Effector memory CD8-positive, alpha-beta T cell (primary cell): ENCODE measurements around the gene TMEM184C.

Source experiments
- ATAC-seq: fragments of 150-1000 bp; cut with Tn5 transposase; replicated peaks from 2 replicates; pipeline ENCODE4 v1.10.0; 2021; ENCODE audit warnings: mild to moderate bottlenecking, moderate library complexity
- DNase-seq, 3 experiments: peaks; one replicate each; pipeline ENCODE4 v3.0.0; 2021
- H3K27ac Mint-ChIP-seq, 2 donors: one replicate each; pipeline ENCODE4 v1.8.0; 2022; ENCODE audit warnings: mild to moderate bottlenecking in 2 of 2, mixed read lengths in 2 of 2, moderate library complexity in 2 of 2
- H3K27me3 Mint-ChIP-seq, 2 donors: one replicate each; pipeline ENCODE4 v1.8.0; 2022; ENCODE audit warnings: mixed read lengths in 2 of 2
- H3K36me3 Mint-ChIP-seq: one replicate; pipeline ENCODE4 v1.8.0; 2022; ENCODE audit warnings: mild to moderate bottlenecking, moderate library complexity, mixed read lengths; ENCODE audit not compliant: insufficient read depth
- H3K4me1 Mint-ChIP-seq, 2 donors: one replicate each; pipeline ENCODE4 v1.8.0; 2022; ENCODE audit warnings: low read depth in 2 of 2, mixed read lengths in 2 of 2
- H3K4me3 Mint-ChIP-seq, 2 donors: one replicate each; pipeline ENCODE4 v1.8.0; 2022; ENCODE audit warnings: mild to moderate bottlenecking in 2 of 2, mixed read lengths in 2 of 2, moderate library complexity in 2 of 2
- H3K9me3 Mint-ChIP-seq, 2 donors: one replicate each; pipeline ENCODE4 v1.8.0; 2022; ENCODE audit warnings: mixed read lengths in 2 of 2

TMEM184C gene

GRCh38 chr4:147683717-147684700 lies 66.8 kb downstream of the TMEM184C start, which contains the start of gene PRMT9:
TSS of gene PRMT9 (minus strand) at chr4:147684163. CDS start at chr4:147683987, 176 bp downstream.
- no peaks in the 10 kb centered on the region for H3K9me3 Mint-ChIP-seq
- peak; percentile 95 for ATAC-seq
- H3K27me3 Mint-ChIP-seq, result peaks cover 0 to 8% of the 10 kb centered on the region in 2 donors
- H3K36me3 Mint-ChIP-seq, result peaks cover 29% of the 10 kb centered on the region
- DNase-seq, result peak; percentile 79 to 84 (median 84)
- peaks cover 26 to 27% of the 10 kb centered on the region in 2 donors for H3K4me1 Mint-ChIP-seq
- peak within 1 kb of the TSS; percentile 89 to 97 for H3K4me3 Mint-ChIP-seq
- H3K27ac Mint-ChIP-seq, result peak within 1 kb of the TSS; percentile 98 to 99

GRCh38 chr4:147689067-147689466 lies 71.9 kb downstream of the TMEM184C start:
- Mint-ChIP-seq H3K9me3 (no peaks in the 10 kb centered on the region), H3K27me3 (peaks cover 27 to 33% of the 10 kb centered on the region in 2 donors), H3K36me3 (peaks cover 16% of the 10 kb centered on the region), H3K4me1 (peaks cover 8 to 10% of the 10 kb centered on the region in 2 donors), H3K27ac (peak overlapping the region in 1 of 2 donors; percentile 89), H3K4me3 (peak overlapping the region in 1 of 2 donors; percentile 58)
- ATAC-seq (peak; percentile 23), DNase-seq (no peak)

GRCh38 chr4:147691820-147692219 lies 74.6 kb downstream of the TMEM184C start:
- ATAC-seq (no peak), DNase-seq (no peak)
- H3K4me1 Mint-ChIP-seq, result peaks cover 4 to 5% of the 10 kb centered on the region in 2 donors
- H3K4me3 Mint-ChIP-seq, result no peak overlapping the region
- no peaks in the 10 kb centered on the region for H3K9me3 Mint-ChIP-seq
- peaks cover 34 to 39% of the 10 kb centered on the region in 2 donors for H3K27me3 Mint-ChIP-seq
- H3K27ac Mint-ChIP-seq, result no peak overlapping the region
- H3K36me3 Mint-ChIP-seq, result peaks cover 12% of the 10 kb centered on the region

GRCh38 chr4:147693218-147693617 lies 76.0 kb downstream of the TMEM184C start:
- H3K4me3 Mint-ChIP-seq, result no peak overlapping the region
- ATAC-seq, result no peak
- peaks cover 34 to 50% of the 10 kb centered on the region in 2 donors for H3K27me3 Mint-ChIP-seq
- no peaks in the 10 kb centered on the region for H3K9me3 Mint-ChIP-seq
- no peak for DNase-seq
- H3K4me1 Mint-ChIP-seq, result peaks cover 4 to 5% of the 10 kb centered on the region in 2 donors
- peaks cover 11% of the 10 kb centered on the region for H3K36me3 Mint-ChIP-seq
- no peak overlapping the region for H3K27ac Mint-ChIP-seq

- no peaks in the 10 kb centered on the region for H3K4me1 Mint-ChIP-seq
- DNase-seq, result no peak
- H3K9me3 Mint-ChIP-seq, result no peaks in the 10 kb centered on the region
- H3K4me3 Mint-ChIP-seq, result no peak overlapping the region
- no peak overlapping the region for H3K27ac Mint-ChIP-seq
- ATAC-seq, result no peak
- peaks cover 27 to 44% of the 10 kb centered on the region in 2 donors for H3K27me3 Mint-ChIP-seq
- H3K36me3 Mint-ChIP-seq, result peaks cover 3% of the 10 kb centered on the region
Measured at GRCh38 chr4:147696866-147697265, 79.7 kb downstream of the TMEM184C start.

- Mint-ChIP-seq H3K27ac (no peak overlapping the region), H3K36me3 (peaks cover 5% of the 10 kb centered on the region), H3K4me3 (no peak overlapping the region), H3K27me3 (no peaks in the 10 kb centered on the region), H3K9me3 (no peaks in the 10 kb centered on the region), H3K4me1 (peaks cover 1 to 8% of the 10 kb centered on the region in 2 donors)
- ATAC-seq (no peak), DNase-seq (no peak)
Measured at GRCh38 chr4:147704846-147705245, 87.6 kb downstream of the TMEM184C start.

GRCh38 chr4:147707892-147708672 lies 90.9 kb downstream of the TMEM184C start:
- H3K27me3 Mint-ChIP-seq, result no peaks in the 10 kb centered on the region
- ATAC-seq (peak; percentile 78), DNase-seq (peak; percentile 47 to 56 (median 50))
- H3K36me3 Mint-ChIP-seq, result peaks cover 5% of the 10 kb centered on the region
- no peaks in the 10 kb centered on the region for H3K9me3 Mint-ChIP-seq
- H3K4me1 Mint-ChIP-seq, result peaks cover 1 to 8% of the 10 kb centered on the region in 2 donors
- H3K4me3 Mint-ChIP-seq, result no peak overlapping the region
- H3K27ac Mint-ChIP-seq, result peak overlapping the region in 1 of 2 donors; percentile 24

GRCh38 chr4:147709999-147710398 lies 92.8 kb downstream of the TMEM184C start:
- H3K4me1 Mint-ChIP-seq, result peaks cover 1 to 8% of the 10 kb centered on the region in 2 donors
- H3K4me3 Mint-ChIP-seq, result no peak overlapping the region
- DNase-seq (no peak), ATAC-seq (no peak)
- H3K27me3 Mint-ChIP-seq, result no peaks in the 10 kb centered on the region
- no peak overlapping the region for H3K27ac Mint-ChIP-seq
- H3K9me3 Mint-ChIP-seq, result no peaks in the 10 kb centered on the region
- no peaks in the 10 kb centered on the region for H3K36me3 Mint-ChIP-seq

- DNase-seq, result no peak
- no peak for ATAC-seq
- H3K27me3 Mint-ChIP-seq, result no peaks in the 10 kb centered on the region
- H3K4me1 Mint-ChIP-seq, result no peaks in the 10 kb centered on the region
- H3K36me3 Mint-ChIP-seq, result no peaks in the 10 kb centered on the region
- no peaks in the 10 kb centered on the region for H3K9me3 Mint-ChIP-seq
- H3K27ac Mint-ChIP-seq, result no peak overlapping the region
- H3K4me3 Mint-ChIP-seq, result no peak overlapping the region
Measured at GRCh38 chr4:147714575-147715401, 97.6 kb downstream of the TMEM184C start.

GRCh38 chr4:147717878-147718277 lies 100.7 kb downstream of the TMEM184C start:
- Mint-ChIP-seq H3K4me3 (no peak overlapping the region), H3K9me3 (no peaks in the 10 kb centered on the region), H3K27me3 (no peaks in the 10 kb centered on the region), H3K36me3 (no peaks in the 10 kb centered on the region), H3K4me1 (no peaks in the 10 kb centered on the region), H3K27ac (no peak overlapping the region)
- ATAC-seq (no peak), DNase-seq (no peak)
